CD4-positive, CD25-positive, alpha-beta regulatory T cell (primary cell): ENCODE data around the gene CR2. TPM values are rescaled to one million over a fixed set of nuclear protein-coding genes. Genes with fewer than 3 reads are reported as not detected.
A peak's percentile ranks its signal among the peaks of the same experiment; 100 is the strongest.
"Not testable (repeated sequence)": the region's sequence is repeated elsewhere in the genome, so short reads cannot be mapped to it uniquely, and the experiment has no call there.

ENCODE experiments used
- ATAC-seq, 2 donors: fragments of 150-1000 bp; cut with Tn5 transposase; one replicate each; pipeline ENCODE4 v1.10.0; 2021; ENCODE audit warnings: low read depth in 2 of 2, moderate number of reproducible peaks in 2 of 2, moderate library complexity in 1 of 2
- DNase-seq, 3 donors: peaks; one replicate each; pipeline versions ENCODE4 v3.0.0 to v3.0.0-alpha.2; 2012 to 2022; ENCODE audit warnings: mixed read lengths in 1 of 3
- H3K27ac ChIP-seq: one replicate; pipeline ENCODE4 v1.7.0; 2013; ENCODE audit warnings: mild to moderate bottlenecking, low read length; ENCODE audit not compliant: insufficient read depth, poor library complexity, severe bottlenecking
- H3K27me3 ChIP-seq: one replicate; pipeline ENCODE4 v1.7.0; 2013; ENCODE audit warnings: low read length; ENCODE audit not compliant: control insufficient read depth, insufficient read depth
- H3K36me3 ChIP-seq: one replicate; pipeline ENCODE4 v1.7.0; 2013; ENCODE audit warnings: mild to moderate bottlenecking, low read length, moderate library complexity; ENCODE audit not compliant: control insufficient read depth, insufficient read depth
- H3K4me1 ChIP-seq: 2 replicates; pipeline ENCODE4 v1.7.0; 2013; ENCODE audit warnings: mild to moderate bottlenecking, low read length; ENCODE audit not compliant: insufficient read depth, control insufficient read depth, poor library complexity, severe bottlenecking
- H3K4me3 ChIP-seq: one replicate; pipeline ENCODE4 v1.7.0; 2013; ENCODE audit warnings: low read depth, mild to moderate bottlenecking, low read length, moderate library complexity
- H3K9me3 ChIP-seq, 2 experiments: 1 replicate in 1 of 2; 2 replicates in 1 of 2; pipeline ENCODE4 v1.7.0; 2013; ENCODE audit warnings: low read length in 2 of 2, mild to moderate bottlenecking in 1 of 2, moderate library complexity in 1 of 2; ENCODE audit not compliant: control insufficient read depth in 2 of 2
- H3K27ac Mint-ChIP-seq, 3 donors: one replicate each; pipeline ENCODE4 v1.8.0; 2020 to 2022; ENCODE audit warnings: mild to moderate bottlenecking in 3 of 3, mixed read lengths in 3 of 3, moderate library complexity in 2 of 3
- H3K27me3 Mint-ChIP-seq: one replicate; pipeline ENCODE4 v1.8.0; 2022; ENCODE audit warnings: mild to moderate bottlenecking, mixed read lengths
- H3K36me3 Mint-ChIP-seq: one replicate; pipeline ENCODE4 v1.8.0; 2020; ENCODE audit warnings: mixed read lengths
- H3K4me1 Mint-ChIP-seq, 4 donors: one replicate each; pipeline ENCODE4 v1.8.0; 2020 to 2022; ENCODE audit warnings: mixed read lengths in 4 of 4, mild to moderate bottlenecking in 1 of 4
- H3K4me3 Mint-ChIP-seq, 4 donors: one replicate each; pipeline ENCODE4 v1.8.0; 2020 to 2022; ENCODE audit warnings: mild to moderate bottlenecking in 4 of 4, mixed read lengths in 4 of 4, moderate library complexity in 3 of 4
- H3K9me3 Mint-ChIP-seq, 7 donors: one replicate each; pipeline ENCODE4 v1.8.0; 2020 to 2022; ENCODE audit warnings: mixed read lengths in 7 of 7, mild to moderate bottlenecking in 3 of 7, moderate library complexity in 2 of 7
- polyA plus RNA-seq, 4 donors: library from polyadenylated mRNA; unstranded; fragments of 300-500 nt; fragmentation: Illumina TruSeq; gene quantifications; one replicate each; pipeline ENCODE4 v1.2.3, GENCODE V29; 2021
- total RNA-seq: library from RNA; stranded (reverse); gene quantifications from one replicate; pipeline ENCODE4 v1.2.3, GENCODE V29; 2022

CR2 gene
- total and polyA plus RNA-seq, 5 donors from 2014 or later, result 0.22 to 0.69 (median 0.29) TPM; not detected in 1

GRCh38 chr1:207474210-207474609 lies 20.1 kb downstream of the CR2 start:
- Mint-ChIP-seq H3K27ac (no peak overlapping the region), H3K4me1 (no peaks in the 10 kb centered on the region), H3K27me3 (peaks cover 15% of the 10 kb centered on the region), H3K4me3 (no peak overlapping the region), H3K9me3 (peaks cover 0 to 1% (median 0%) of the 10 kb centered on the region in 7 donors), H3K36me3 (no peaks in the 10 kb centered on the region)
- H3K27me3 ChIP-seq, result peaks cover 7% of the 10 kb centered on the region
- no peak for DNase-seq
- no peak overlapping the region for H3K4me3 ChIP-seq
- ATAC-seq, result no peak
- H3K9me3 ChIP-seq, result no peaks in the 10 kb centered on the region
- H3K4me1 ChIP-seq, result no peaks in the 10 kb centered on the region
- H3K27ac ChIP-seq, result no peak overlapping the region
- H3K36me3 ChIP-seq, result no peaks in the 10 kb centered on the region

GRCh38 chr1:207486198-207486597 lies 32.1 kb downstream of the CR2 start:
- H3K27me3 Mint-ChIP-seq, result peaks cover 25% of the 10 kb centered on the region
- no peak overlapping the region for H3K4me3 Mint-ChIP-seq
- no peaks in the 10 kb centered on the region for H3K4me1 Mint-ChIP-seq
- no peaks in the 10 kb centered on the region for H3K4me1 ChIP-seq
- peak overlapping the region in 1 of 3 donors; percentile 16 for H3K27ac Mint-ChIP-seq
- no peaks in the 10 kb centered on the region for H3K36me3 ChIP-seq
- H3K36me3 Mint-ChIP-seq, result no peaks in the 10 kb centered on the region
- no peaks in the 10 kb centered on the region for H3K9me3 Mint-ChIP-seq
- H3K4me3 ChIP-seq, result no peak overlapping the region
- no peaks in the 10 kb centered on the region for H3K9me3 ChIP-seq
- no peak for DNase-seq
- H3K27me3 ChIP-seq, result peaks cover 6% of the 10 kb centered on the region
- H3K27ac ChIP-seq, result no peak overlapping the region
- ATAC-seq, result no peak

DNA sequence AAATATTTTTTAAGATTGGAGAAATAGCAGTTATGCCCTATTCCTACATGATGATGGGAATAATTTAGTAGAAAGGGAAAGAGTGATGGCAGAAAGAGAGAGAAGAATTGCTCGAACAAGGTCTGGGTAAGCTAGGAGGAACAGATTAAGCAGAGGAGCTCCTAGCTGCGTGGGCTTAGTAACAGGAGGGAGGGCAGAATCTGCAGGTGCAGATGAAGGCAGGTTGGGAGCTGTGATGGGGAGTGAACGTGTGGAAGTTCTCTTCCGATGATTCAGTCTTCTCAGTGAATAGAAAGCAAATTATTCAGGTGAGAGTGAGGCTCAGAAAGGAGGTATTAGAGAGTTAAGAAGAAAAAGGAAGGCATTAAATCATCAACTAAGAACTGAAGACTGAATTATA lies 33.5 kb downstream of the CR2 start:
- H3K27me3 Mint-ChIP-seq, result peaks cover 20% of the 10 kb centered on the region

DNA sequence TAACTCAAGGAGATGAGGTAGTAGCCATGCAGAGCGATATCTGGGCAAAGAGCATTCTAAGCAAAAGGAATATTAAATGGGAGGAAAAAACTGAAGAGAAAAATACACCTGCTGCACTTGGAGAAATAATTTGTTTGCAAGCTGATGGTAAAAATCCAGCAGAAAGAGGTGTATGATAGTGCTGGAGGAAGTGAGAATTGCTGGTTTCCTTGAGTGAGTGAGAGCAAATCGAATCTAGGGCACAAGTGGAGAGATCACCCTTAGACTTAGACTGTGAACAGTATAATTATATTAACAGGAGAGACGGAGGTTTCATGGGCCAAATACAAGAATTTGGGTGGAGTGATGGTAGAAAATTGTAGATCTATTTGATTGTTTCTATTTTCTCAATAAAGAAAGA lies 39.1 kb downstream of the CR2 start:
- H3K27me3 Mint-ChIP-seq, result peaks cover 17% of the 10 kb centered on the region
- Histone ChIP-seq H3K27me3 (peaks cover 23% of the 10 kb centered on the region), H3K4me1 (no peaks in the 10 kb centered on the region), H3K4me3 (no peak overlapping the region), H3K9me3 (no peaks in the 10 kb centered on the region), H3K36me3 (no peaks in the 10 kb centered on the region), H3K27ac (no peak overlapping the region)
- no peak overlapping the region for H3K27ac Mint-ChIP-seq
- ATAC-seq (no peak), DNase-seq (no peak)
- no peak overlapping the region for H3K4me3 Mint-ChIP-seq
- H3K4me1 Mint-ChIP-seq, result peaks cover 0 to 6% (median 0%) of the 10 kb centered on the region in 4 donors
- H3K9me3 Mint-ChIP-seq, result no peaks in the 10 kb centered on the region
- H3K36me3 Mint-ChIP-seq, result no peaks in the 10 kb centered on the region

More for the DNA sequence above, 33.5 kb downstream of the CR2 start:
- Histone ChIP-seq H3K27me3 (peaks cover 6% of the 10 kb centered on the region), H3K4me3 (no peak overlapping the region), H3K4me1 (no peaks in the 10 kb centered on the region), H3K27ac (no peak overlapping the region), H3K36me3 (no peaks in the 10 kb centered on the region), H3K9me3 (no peaks in the 10 kb centered on the region)
- H3K9me3 Mint-ChIP-seq, result no peaks in the 10 kb centered on the region
- ATAC-seq, result no peak
- H3K4me3 Mint-ChIP-seq, result no peak overlapping the region
- no peaks in the 10 kb centered on the region for H3K36me3 Mint-ChIP-seq
- DNase-seq, result no peak
- H3K27ac Mint-ChIP-seq, result peak overlapping the region in 1 of 3 donors; percentile 60
- no peaks in the 10 kb centered on the region for H3K4me1 Mint-ChIP-seq

DNA sequence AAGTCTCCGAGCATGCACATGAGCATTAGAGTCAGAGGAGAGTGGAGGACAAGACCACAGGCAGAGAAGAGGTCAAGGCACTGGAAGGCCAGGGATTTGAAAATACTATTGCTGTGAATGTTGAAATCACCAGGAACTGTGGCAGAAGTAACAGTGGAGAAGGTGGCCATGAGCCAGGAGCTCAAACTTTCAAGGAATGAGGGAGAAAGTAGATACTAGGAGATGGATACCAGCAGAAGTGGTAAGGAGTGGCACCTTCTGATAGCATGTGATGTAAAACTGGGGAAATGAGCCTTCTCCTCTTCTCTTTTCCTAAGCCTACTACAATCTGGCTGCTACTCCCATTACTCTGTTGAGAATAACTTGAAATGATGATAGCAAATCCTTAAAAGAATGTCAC lies 40.0 kb downstream of the CR2 start:
- peaks cover 17% of the 10 kb centered on the region for H3K27me3 Mint-ChIP-seq
- Histone ChIP-seq H3K4me3 (no peak overlapping the region), H3K27me3 (peaks cover 24% of the 10 kb centered on the region), H3K27ac (no peak overlapping the region), H3K36me3 (no peaks in the 10 kb centered on the region), H3K4me1 (no peaks in the 10 kb centered on the region), H3K9me3 (no peaks in the 10 kb centered on the region)
- no peak overlapping the region for H3K4me3 Mint-ChIP-seq
- DNase-seq, result no peak
- ATAC-seq, result no peak
- peaks cover 0 to 6% (median under 1%) of the 10 kb centered on the region in 4 donors for H3K4me1 Mint-ChIP-seq
- no peaks in the 10 kb centered on the region for H3K9me3 Mint-ChIP-seq
- H3K36me3 Mint-ChIP-seq, result no peaks in the 10 kb centered on the region
- H3K27ac Mint-ChIP-seq, result no peak overlapping the region

DNA sequence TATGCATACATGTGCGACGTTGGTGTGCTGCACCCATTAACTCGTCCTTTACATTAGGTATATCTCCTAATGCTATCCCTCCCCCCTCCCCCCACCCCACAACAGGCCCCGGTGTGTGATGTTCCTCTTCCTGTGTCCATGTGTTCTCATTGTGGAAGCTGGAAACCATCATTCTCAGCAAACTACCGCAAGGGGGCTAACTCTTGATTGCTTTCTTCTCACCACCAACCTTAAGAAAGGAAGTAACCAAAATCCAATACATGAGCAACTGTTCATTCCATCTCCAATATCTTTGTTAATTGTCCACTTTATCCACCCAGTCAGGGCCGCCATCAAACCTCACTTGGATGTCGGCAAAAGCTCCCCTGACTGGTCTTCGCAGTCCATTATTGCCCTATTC lies 41.2 kb downstream of the CR2 start:
- not testable (repeated sequence) for H3K4me1 ChIP-seq, H3K36me3 Mint-ChIP-seq, H3K9me3 ChIP-seq, H3K4me3 ChIP-seq, H3K9me3 Mint-ChIP-seq, DNase-seq, H3K36me3 ChIP-seq, H3K27ac ChIP-seq, H3K27ac Mint-ChIP-seq, H3K4me3 Mint-ChIP-seq, ATAC-seq, H3K4me1 Mint-ChIP-seq
- peaks cover 17% of the 10 kb centered on the region for H3K27me3 Mint-ChIP-seq
- peaks cover 32% of the 10 kb centered on the region for H3K27me3 ChIP-seq

- no peak within 1 kb of the TSS for H3K4me3 ChIP-seq
- Mint-ChIP-seq H3K4me3 (peak within 1 kb of the TSS in 2 of 4 donors; percentile 37 to 41), H3K9me3 (no peaks in the 10 kb centered on the region), H3K27me3 (peaks cover 17% of the 10 kb centered on the region), H3K4me1 (peaks cover 0 to 6% (median 2%) of the 10 kb centered on the region in 4 donors), H3K27ac (no peak within 1 kb of the TSS), H3K36me3 (no peaks in the 10 kb centered on the region)
- no peak within 1 kb of the TSS for H3K27ac ChIP-seq
- H3K4me1 ChIP-seq, result no peaks in the 10 kb centered on the region
- no peaks in the 10 kb centered on the region for H3K9me3 ChIP-seq
- ATAC-seq (peak; percentile 31 to 37), DNase-seq (peak in 1 of 3 donors; percentile 39)
- peaks cover 34% of the 10 kb centered on the region for H3K27me3 ChIP-seq
- no peaks in the 10 kb centered on the region for H3K36me3 ChIP-seq
Measured at GRCh38 chr1:207495801-207496792, 42.0 kb downstream of the CR2 start, which contains the start of gene CR1. Gene CR1 (plus strand): TSS chr1:207496157. CDS start chr1:207496268, 111 bp downstream.
